Uterus (tissue), 4 donors: ENCODE results near the gene PTPRR. TPM values are rescaled to one million over a fixed set of nuclear protein-coding genes. Genes with fewer than 3 reads are reported as not detected.

Experiments used
- DNase-seq, 2 donors: peaks; one replicate each; pipeline ENCODE4 v3.0.0-alpha.2; 2019 to 2020
- H3K27ac ChIP-seq, 2 donors: fragments of 200-600 bp; sonication (generic); 1 replicate in 1 of 2; 2 replicates in 1 of 2; pipeline ENCODE4 v1.5.1; 2016 to 2018
- H3K27me3 ChIP-seq, 2 donors: fragments of 200-600 bp; sonication (generic); one replicate each; pipeline ENCODE4 v1.5.1; 2018 to 2019; ENCODE audit warnings: control low read depth in 1 of 2
- H3K36me3 ChIP-seq, 2 donors: fragments of 200-600 bp; sonication (generic); one replicate each; pipeline ENCODE4 v1.5.1; 2019; ENCODE audit warnings: control low read depth in 1 of 2
- H3K4me1 ChIP-seq, 2 donors: fragments of 200-600 bp; sonication (generic); one replicate each; pipeline ENCODE4 v1.5.1; 2018 to 2019; ENCODE audit warnings: control low read depth in 1 of 2
- H3K4me3 ChIP-seq, 2 donors: fragments of 200-600 bp; sonication (generic); 1 replicate in 1 of 2; 2 replicates in 1 of 2; pipeline ENCODE4 v1.5.1; 2018 to 2019; ENCODE audit warnings: mild to moderate bottlenecking in 1 of 2
- H3K9me3 ChIP-seq, 2 donors: fragments of 200-600 bp; sonication (generic); one replicate each; pipeline ENCODE4 v1.5.1; 2019; ENCODE audit warnings: control low read depth in 1 of 2
- CTCF ChIP-seq, 4 experiments: fragments of 200-600 bp in 2 of 4; fragments of 450-650 bp in 2 of 4; sonication (generic) in 2 of 4; IDR thresholded peaks; one replicate each; pipeline ENCODE4 v1.5.1; 2016 to 2019; ENCODE audit warnings: antibody characterized with exemption in 4 of 4, mild to moderate bottlenecking in 2 of 4, moderate library complexity in 1 of 4
- POLR2A ChIP-seq, 2 donors: fragments of 450-650 bp; IDR thresholded peaks; one replicate each; pipeline ENCODE4 v1.6.1; 2016; ENCODE audit warnings: antibody characterized with exemption in 2 of 2, mild to moderate bottlenecking in 1 of 2, moderate library complexity in 1 of 2
- intact Hi-C: fragments of 100-400 bp; cut with DNase I; formaldehyde crosslinking; loops from one replicate; pipeline ENCODE4 v1.15.1; 2023; ENCODE audit warnings: low total_unique reads
- total RNA-seq, 4 donors: library from RNA; depleted of rRNA in 3 of 4; stranded (reverse); fragments of >200 nt in 3 of 4; gene quantifications; one replicate each; pipeline versions ENCODE4 v1.1.0 to v1.2.4, GENCODE V29; 2014 to 2023
- donor health status: DM: yes; HTN: yes; CAD: no.

Gene PTPRR
- total RNA-seq, 4 donors from 2014 or later, result 0.62 to 43.3 (median 7.6) TPM

GRCh38 chr12:70759161-70759918 lies 161.2 kb downstream of the PTPRR start:
- no peak for DNase-seq
- Histone ChIP-seq H3K4me1 (no peaks in the 10 kb centered on the region), H3K27ac (no peak overlapping the region), H3K4me3 (no peak overlapping the region), H3K9me3 (no peaks in the 10 kb centered on the region), H3K27me3 (no peaks in the 10 kb centered on the region), H3K36me3 (no peaks in the 10 kb centered on the region)
- TF ChIP-seq CTCF (IDR thresholded peaks at IDR 0.05), result no peak
- TF ChIP-seq POLR2A (IDR thresholded peaks at IDR 0.05), result no peak
- intact Hi-C loops, result no loop called here

DNA sequence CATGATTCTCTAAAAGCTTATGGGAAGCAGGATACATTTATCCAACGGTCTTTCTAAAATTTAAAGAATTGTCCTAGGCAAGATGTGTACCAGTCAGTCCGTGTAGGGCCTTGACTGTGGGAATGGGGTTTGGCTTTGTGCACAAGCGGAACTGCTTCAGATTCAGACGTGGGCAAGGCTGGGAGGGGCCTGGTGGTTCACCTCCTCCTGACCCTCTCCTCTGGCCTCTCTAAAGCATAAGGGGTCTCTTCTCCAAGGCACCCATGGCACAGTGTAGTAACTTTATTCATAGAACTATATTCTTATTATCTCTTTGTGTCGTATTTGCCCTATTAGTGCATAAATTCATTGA lies 162.1 kb downstream of the PTPRR start:
- Histone ChIP-seq H3K27ac (peak overlapping the region in 1 of 2 donors; percentile 28), H3K4me1 (no peaks in the 10 kb centered on the region), H3K9me3 (no peaks in the 10 kb centered on the region), H3K4me3 (no peak overlapping the region), H3K36me3 (no peaks in the 10 kb centered on the region), H3K27me3 (no peaks in the 10 kb centered on the region)
- intact Hi-C loops, result no loop called here
- no peak for TF ChIP-seq POLR2A (IDR thresholded peaks at IDR 0.05)
- TF ChIP-seq CTCF (IDR thresholded peaks at IDR 0.05), result no peak
- DNase-seq, result no peak

DNA sequence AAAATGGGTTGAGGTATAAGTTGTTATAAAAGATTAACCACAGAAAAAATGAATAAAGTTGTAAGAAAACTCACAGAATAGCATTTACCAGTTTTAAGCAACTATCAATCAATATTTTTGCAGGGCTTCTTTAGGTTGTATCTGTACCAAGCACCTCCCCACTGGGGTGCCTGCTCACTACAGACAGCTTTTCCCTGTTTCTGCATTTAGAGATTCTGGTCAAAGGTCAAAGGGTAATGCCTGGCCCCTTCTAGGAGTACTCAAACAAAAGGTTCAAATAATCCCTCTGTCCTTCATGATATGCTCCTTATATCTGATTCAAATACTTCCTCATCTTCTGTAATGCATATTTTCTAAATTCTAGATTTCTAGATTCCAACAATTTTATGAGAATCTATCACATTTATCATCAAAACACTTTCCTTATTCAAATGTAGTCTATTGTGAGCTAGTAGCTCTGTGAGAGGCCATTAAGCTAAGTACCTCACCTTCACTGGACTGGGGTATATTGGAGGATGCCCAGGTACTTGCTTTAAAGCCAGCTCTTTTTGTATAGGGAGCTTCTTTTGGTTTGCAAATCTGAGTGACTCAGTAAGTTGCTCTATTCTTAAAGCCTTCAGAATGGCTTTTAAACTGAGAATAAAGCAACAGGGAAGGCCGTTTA lies 162.6 kb downstream of the PTPRR start:
- Histone ChIP-seq H3K36me3 (no peaks in the 10 kb centered on the region), H3K27ac (peak overlapping the region; percentile 28 to 63), H3K27me3 (no peaks in the 10 kb centered on the region), H3K4me3 (no peak overlapping the region), H3K9me3 (no peaks in the 10 kb centered on the region), H3K4me1 (no peaks in the 10 kb centered on the region)
- no peak for DNase-seq
- TF ChIP-seq CTCF (IDR thresholded peaks at IDR 0.05), result no peak
- TF ChIP-seq POLR2A (IDR thresholded peaks at IDR 0.05), result no peak
- intact Hi-C loops, result no loop called here

- H3K36me3 ChIP-seq, result no peaks in the 10 kb centered on the region
- TF ChIP-seq POLR2A (IDR thresholded peaks at IDR 0.05) (no peak), CTCF (IDR thresholded peaks at IDR 0.05) (no peak)
- H3K4me3 ChIP-seq, result no peak overlapping the region
- H3K27me3 ChIP-seq, result no peaks in the 10 kb centered on the region
- no peak for DNase-seq
- intact Hi-C loops, result no loop called here
- no peaks in the 10 kb centered on the region for H3K4me1 ChIP-seq
- H3K27ac ChIP-seq, result peak overlapping the region; percentile 63 to 77
- H3K9me3 ChIP-seq, result no peaks in the 10 kb centered on the region
These were observed 163.7 kb downstream of the PTPRR start for GRCh38 chr12:70756791-70757190.

GRCh38 chr12:70756118-70756517 lies 164.4 kb downstream of the PTPRR start:
- intact Hi-C loops, result no loop called here
- Histone ChIP-seq H3K9me3 (no peaks in the 10 kb centered on the region), H3K27ac (peak overlapping the region; percentile 77 to 80), H3K36me3 (no peaks in the 10 kb centered on the region), H3K4me1 (no peaks in the 10 kb centered on the region), H3K4me3 (no peak overlapping the region), H3K27me3 (no peaks in the 10 kb centered on the region)
- DNase-seq, result peak in 1 of 2 donors; percentile 73
- no peak for TF ChIP-seq POLR2A (IDR thresholded peaks at IDR 0.05)
- no peak for TF ChIP-seq CTCF (IDR thresholded peaks at IDR 0.05)
